Panc1 (cell line): ENCODE data around the gene RANGAP1. TPM values are rescaled to one million over a fixed set of nuclear protein-coding genes. Genes with fewer than 3 reads are reported as not detected.

ENCODE experiments used
- ATAC-seq: fragments of 200-7000 bp; cut with Tn5 transposase; 2 replicates; pipeline ENCODE4 v1.9.1; 2020; ENCODE audit warnings: mild to moderate bottlenecking, moderate library complexity
- BruUV-seq: library from RNA; stranded (reverse); fragments of 400-500 nt; replicated peaks from 2 replicates; lab custom pipeline; 2021; lab: Mats Ljungman, UMichigan
- CTCF ChIA-PET: fragments of 300-600 bp; sonication (Branson Sonifier 250); formaldehyde crosslinking; loops from one replicate; lab custom pipeline; 2022; ENCODE audit warnings: antibody characterized with exemption; lab: Charles Lee
- POLR2A ChIA-PET: fragments of 300-600 bp; sonication (Branson Sonifier 250); formaldehyde crosslinking; loops from one replicate; lab custom pipeline; 2022; ENCODE audit warnings: antibody characterized with exemption; lab: Charles Lee
- DNase-seq: peaks from one replicate; pipeline ENCODE4 v3.0.0-alpha.2; 2010; ENCODE audit warnings: low read depth, low spot score
- H3K27ac ChIP-seq: 2 replicates; pipeline ENCODE4 v1.5.1; 2011; ENCODE audit warnings: mild to moderate bottlenecking, low read length, inconsistent platforms
- H3K27me3 ChIP-seq: fragments of 200-500 bp; sonication (Bioruptor generic); 2 replicates; pipeline ENCODE4 v1.6.0; 2014; ENCODE audit warnings: low read length, inconsistent platforms; ENCODE audit not compliant: control insufficient read depth, insufficient read depth
- H3K36me3 ChIP-seq: fragments of 200-500 bp; sonication (Bioruptor generic); 2 replicates; pipeline ENCODE4 v1.5.1; 2014; ENCODE audit warnings: inconsistent platforms, mild to moderate bottlenecking, low read length, moderate library complexity; ENCODE audit not compliant: control insufficient read depth, insufficient read depth
- H3K4me1 ChIP-seq: 2 replicates; pipeline ENCODE4 v1.5.1; 2011; ENCODE audit warnings: inconsistent platforms, mild to moderate bottlenecking, low read length, moderate library complexity; ENCODE audit not compliant: control insufficient read depth, insufficient read depth
- H3K4me3 ChIP-seq, 2 experiments: 2 replicates each; pipeline ENCODE4 v1.5.1; 2011 to 2012; ENCODE audit warnings: low read depth in 2 of 2, low read length in 2 of 2, mild to moderate bottlenecking in 2 of 2, inconsistent platforms in 1 of 2, moderate library complexity in 1 of 2
- H3K9me3 ChIP-seq: fragments of 200-500 bp; sonication (Bioruptor generic); 2 replicates; pipeline ENCODE4 v1.5.1; 2014; ENCODE audit warnings: low read depth, mild to moderate bottlenecking, inconsistent platforms, low read length, moderate library complexity; ENCODE audit not compliant: control insufficient read depth, insufficient read depth
- CTCF ChIP-seq: fragments of 450-650 bp; IDR thresholded peaks from 2 replicates; pipeline ENCODE4 v1.5.1; 2017; ENCODE audit warnings: mild to moderate bottlenecking
- POLR2AphosphoS5 ChIP-seq: IDR thresholded peaks from 2 replicates; pipeline ENCODE4 v1.6.1; 2012; ENCODE audit warnings: mild to moderate bottlenecking, low read depth, low read length, moderate library complexity
- SIN3A ChIP-seq: IDR thresholded peaks from 2 replicates; pipeline ENCODE4 v1.6.1; 2012; ENCODE audit warnings: low read depth, mild to moderate bottlenecking, low read length, moderate library complexity, borderline replicate concordance; ENCODE audit not compliant: insufficient read depth
- TCF7L2 ChIP-seq: IDR thresholded peaks from 2 replicates; pipeline ENCODE4 v1.6.1; 2011; ENCODE audit warnings: mild to moderate bottlenecking, low read depth, low read length, inconsistent platforms
- in situ Hi-C: cut with HindIII; loops from 2 replicates; pipeline ENCODE4 v1.10.0; 2016; ENCODE audit warnings: low sequenced_read_pairs, low pct_unique_long_range_greater_than_20kb
- intact Hi-C: fragments of 100-400 bp; cut with micrococcal nuclease; formaldehyde crosslinking; loops from one replicate; pipeline ENCODE4 v1.10.0; 2022; ENCODE audit not compliant: unreplicated experiment
- total RNA-seq: library from RNA; stranded (reverse); gene quantifications from one replicate; pipeline ENCODE4 v1.2.1, GENCODE V29; 2021; ENCODE audit not compliant: unreplicated experiment
- TF ChIP-seq, protein P1 (sequence below), 2 experiments: IDR thresholded peaks; 2 replicates each; pipeline ENCODE4 v1.6.1; 2011 to 2012; ENCODE audit warnings: low read depth in 2 of 2, control low read depth in 1 of 2, low read length in 1 of 2, mild to moderate bottlenecking in 1 of 2, moderate library complexity in 1 of 2; ENCODE audit not compliant: insufficient read depth in 1 of 2

Gene RANGAP1
- total RNA-seq, 1 experiment from 2014 or later: 140 TPM

GRCh38 chr22:41334215-41334614 is 48.2 kb upstream of the RANGAP1 start:
- DNase-seq (no peak), ATAC-seq (no peak)
- H3K27me3 ChIP-seq: no peaks in the 10 kb centered on the region
- intact Hi-C loops (no loop called here), in situ Hi-C loops (no loop called here)
- H3K9me3 ChIP-seq: no peaks in the 10 kb centered on the region
- no peak overlapping the region for H3K27ac ChIP-seq
- H3K36me3 ChIP-seq: no peaks in the 10 kb centered on the region
- ChIA-PET POLR2A (no interaction called here), CTCF (no interaction called here)
- H3K4me3 ChIP-seq: no peak overlapping the region
- TF ChIP-seq TCF7L2 (no peak), CTCF (no peak), POLR2AphosphoS5 (no peak), SIN3A (no peak)
- TF ChIP-seq, protein P1, sequence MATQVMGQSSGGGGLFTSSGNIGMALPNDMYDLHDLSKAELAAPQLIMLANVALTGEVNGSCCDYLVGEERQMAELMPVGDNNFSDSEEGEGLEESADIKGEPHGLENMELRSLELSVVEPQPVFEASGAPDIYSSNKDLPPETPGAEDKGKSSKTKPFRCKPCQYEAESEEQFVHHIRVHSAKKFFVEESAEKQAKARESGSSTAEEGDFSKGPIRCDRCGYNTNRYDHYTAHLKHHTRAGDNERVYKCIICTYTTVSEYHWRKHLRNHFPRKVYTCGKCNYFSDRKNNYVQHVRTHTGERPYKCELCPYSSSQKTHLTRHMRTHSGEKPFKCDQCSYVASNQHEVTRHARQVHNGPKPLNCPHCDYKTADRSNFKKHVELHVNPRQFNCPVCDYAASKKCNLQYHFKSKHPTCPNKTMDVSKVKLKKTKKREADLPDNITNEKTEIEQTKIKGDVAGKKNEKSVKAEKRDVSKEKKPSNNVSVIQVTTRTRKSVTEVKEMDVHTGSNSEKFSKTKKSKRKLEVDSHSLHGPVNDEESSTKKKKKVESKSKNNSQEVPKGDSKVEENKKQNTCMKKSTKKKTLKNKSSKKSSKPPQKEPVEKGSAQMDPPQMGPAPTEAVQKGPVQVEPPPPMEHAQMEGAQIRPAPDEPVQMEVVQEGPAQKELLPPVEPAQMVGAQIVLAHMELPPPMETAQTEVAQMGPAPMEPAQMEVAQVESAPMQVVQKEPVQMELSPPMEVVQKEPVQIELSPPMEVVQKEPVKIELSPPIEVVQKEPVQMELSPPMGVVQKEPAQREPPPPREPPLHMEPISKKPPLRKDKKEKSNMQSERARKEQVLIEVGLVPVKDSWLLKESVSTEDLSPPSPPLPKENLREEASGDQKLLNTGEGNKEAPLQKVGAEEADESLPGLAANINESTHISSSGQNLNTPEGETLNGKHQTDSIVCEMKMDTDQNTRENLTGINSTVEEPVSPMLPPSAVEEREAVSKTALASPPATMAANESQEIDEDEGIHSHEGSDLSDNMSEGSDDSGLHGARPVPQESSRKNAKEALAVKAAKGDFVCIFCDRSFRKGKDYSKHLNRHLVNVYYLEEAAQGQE (IDR thresholded peaks at IDR 0.05; ENCODE audit: insufficient read depth in 1 of 2, low read depth in 2 of 2, low read length in 1 of 2): no peak
- no TSS peak for BruUV-seq
- H3K4me1 ChIP-seq: no peaks in the 10 kb centered on the region

DNA sequence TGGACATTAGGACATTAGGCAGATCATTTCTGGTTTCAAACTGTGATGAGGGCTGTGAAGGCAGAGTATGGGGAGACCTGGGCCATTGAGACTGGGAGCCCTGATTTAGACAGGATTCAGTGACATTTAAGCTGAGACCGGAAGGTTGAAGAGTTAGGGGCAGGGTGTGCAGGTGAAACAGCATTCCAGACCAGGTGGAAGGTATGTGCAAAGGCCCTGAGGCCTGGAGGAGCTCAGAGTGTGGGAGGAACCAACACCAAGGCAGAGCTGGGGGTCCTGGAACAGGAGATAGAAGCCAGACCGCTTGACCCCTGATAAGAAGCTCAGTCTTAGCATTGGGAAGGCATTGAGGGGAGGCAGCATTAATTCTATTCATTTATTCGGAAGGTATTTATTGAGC is 47.8 kb upstream of the RANGAP1 start:
- in situ Hi-C loops (no loop called here), intact Hi-C loops (no loop called here)
- BruUV-seq: TSS peak; percentile 39
- Histone ChIP-seq H3K36me3 (no peaks in the 10 kb centered on the region), H3K27ac (no peak overlapping the region), H3K9me3 (no peaks in the 10 kb centered on the region), H3K4me3 (no peak overlapping the region), H3K4me1 (no peaks in the 10 kb centered on the region), H3K27me3 (no peaks in the 10 kb centered on the region)
- ChIA-PET POLR2A (no interaction called here), CTCF (no interaction called here)
- DNase-seq: no peak
- TF ChIP-seq, protein P1 (IDR thresholded peaks at IDR 0.05; ENCODE audit: insufficient read depth in 1 of 2, low read depth in 2 of 2, low read length in 1 of 2): no peak
- TF ChIP-seq TCF7L2 (no peak), POLR2AphosphoS5 (no peak), SIN3A (no peak), CTCF (no peak)
- no peak for ATAC-seq
